Osteoblast (primary cell): ENCODE measurements around the gene RFX1. TPM values are rescaled to one million over a fixed set of nuclear protein-coding genes. Genes with fewer than 3 reads are reported as not detected.

Source experiments
- DNase-seq: peaks from one replicate; pipeline ENCODE4 v3.0.0; 2011; ENCODE audit warnings: low spot score, mixed read lengths; ENCODE audit not compliant: insufficient read length; ENCODE audit errors: missing footprints
- H2AFZ ChIP-seq: 2 replicates; pipeline ENCODE4 v1.6.0; 2011; ENCODE audit warnings: mild to moderate bottlenecking, low read length
- H3K27ac ChIP-seq: 2 replicates; pipeline ENCODE4 v1.5.1; 2011; ENCODE audit warnings: mild to moderate bottlenecking, low read depth, low read length, moderate library complexity
- H3K27me3 ChIP-seq: 2 replicates; pipeline ENCODE4 v1.6.0; 2012; ENCODE audit warnings: mild to moderate bottlenecking, control low read depth, inconsistent platforms, low read length, moderate library complexity; ENCODE audit not compliant: insufficient read depth
- H3K36me3 ChIP-seq: 2 replicates; pipeline ENCODE4 v1.5.1; 2011; ENCODE audit warnings: mild to moderate bottlenecking, low read length, control low read depth, moderate library complexity; ENCODE audit not compliant: insufficient read depth
- H3K4me1 ChIP-seq: 2 replicates; pipeline ENCODE4 v1.5.1; 2011; ENCODE audit warnings: mild to moderate bottlenecking, low read length, control low read depth, moderate library complexity; ENCODE audit not compliant: insufficient read depth
- H3K4me2 ChIP-seq: 2 replicates; pipeline ENCODE4 v1.6.0; 2011; ENCODE audit warnings: mild to moderate bottlenecking, low read length; ENCODE audit not compliant: insufficient read depth
- H3K4me3 ChIP-seq: fragments of 200-600 bp; sonication (generic); 3 replicates; pipeline ENCODE4 v1.5.1; 2012; ENCODE audit warnings: mild to moderate bottlenecking, low read length, inconsistent platforms; ENCODE audit not compliant: insufficient read depth
- H3K79me2 ChIP-seq: 2 replicates; pipeline ENCODE4 v1.6.0; 2012; ENCODE audit warnings: mild to moderate bottlenecking, low read length, control low read depth, inconsistent platforms; ENCODE audit not compliant: insufficient read depth
- H3K9me3 ChIP-seq: 2 replicates; pipeline ENCODE4 v1.5.1; 2011; ENCODE audit warnings: low read depth, low read length, control low read depth
- H4K20me1 ChIP-seq: 2 replicates; pipeline ENCODE4 v1.6.0; 2012; ENCODE audit warnings: mild to moderate bottlenecking, low read length, control low read depth; ENCODE audit not compliant: insufficient read depth
- CTCF ChIP-seq: IDR thresholded peaks from 2 replicates; pipeline ENCODE4 v1.5.1; 2011; ENCODE audit warnings: mild to moderate bottlenecking, low read depth, low read length, moderate library complexity; ENCODE audit errors: extremely low read depth
- total RNA-seq: library from RNA; depleted of rRNA; stranded (reverse); fragments of >200 nt; gene quantifications from 2 replicates; pipeline ENCODE4 v1.2.3, GENCODE V29; 2012

Gene RFX1
- total RNA-seq, 1 donor = 2.5 TPM

DNA sequence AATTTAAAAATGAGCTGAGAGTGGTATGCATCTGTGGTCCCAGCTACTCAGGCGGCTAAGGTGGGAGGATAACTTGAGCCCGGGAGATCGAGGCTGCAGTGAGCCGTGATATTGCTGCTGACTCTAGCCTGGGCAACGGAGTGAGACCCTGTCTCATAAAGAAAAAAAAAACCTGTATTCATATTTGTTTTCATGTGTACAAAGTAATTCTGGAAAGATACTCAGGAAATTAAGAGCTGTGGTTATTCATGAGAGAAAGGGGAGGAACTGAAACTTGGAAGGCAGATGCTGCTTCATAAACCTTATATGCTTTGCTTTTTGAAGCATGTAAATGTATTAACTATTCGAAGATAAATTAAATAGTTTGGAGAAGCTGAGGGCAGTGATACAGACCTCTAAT lies 13.0 kb upstream of the RFX1 start:
- Histone ChIP-seq H3K4me3 (no peak overlapping the region), H3K4me1 (no peaks in the 10 kb centered on the region), H3K27ac (no peak overlapping the region), H3K79me2 (no peaks in the 10 kb centered on the region), H3K9me3 (no peaks in the 10 kb centered on the region), H2AFZ (no peak overlapping the region), H3K27me3 (no peaks in the 10 kb centered on the region), H4K20me1 (no peaks in the 10 kb centered on the region), H3K36me3 (no peaks in the 10 kb centered on the region), H3K4me2 (no peak overlapping the region)
- no peak for TF ChIP-seq CTCF
- no peak for DNase-seq

- H3K9me3 ChIP-seq = no peaks in the 10 kb centered on the region
- no peak for TF ChIP-seq CTCF
- H2AFZ ChIP-seq = no peak overlapping the region
- no peaks in the 10 kb centered on the region for H4K20me1 ChIP-seq
- no peaks in the 10 kb centered on the region for H3K79me2 ChIP-seq
- peak; percentile 59 for DNase-seq
- H3K36me3 ChIP-seq = no peaks in the 10 kb centered on the region
- no peaks in the 10 kb centered on the region for H3K4me1 ChIP-seq
- no peaks in the 10 kb centered on the region for H3K27me3 ChIP-seq
- no peak overlapping the region for H3K4me2 ChIP-seq
- H3K27ac ChIP-seq = no peak overlapping the region
- H3K4me3 ChIP-seq = no peak overlapping the region
These were observed 9.5 kb upstream of the RFX1 start for GRCh38 chr19:14015524-14016035.

GRCh38 chr19:14012378-14012915 lies 6.3 kb upstream of the RFX1 start:
- no peaks in the 10 kb centered on the region for H3K27me3 ChIP-seq
- H2AFZ ChIP-seq = no peak overlapping the region
- H3K36me3 ChIP-seq = no peaks in the 10 kb centered on the region
- H3K4me3 ChIP-seq = no peak overlapping the region
- H4K20me1 ChIP-seq = no peaks in the 10 kb centered on the region
- no peak overlapping the region for H3K27ac ChIP-seq
- H3K4me1 ChIP-seq = no peaks in the 10 kb centered on the region
- H3K9me3 ChIP-seq = no peaks in the 10 kb centered on the region
- H3K4me2 ChIP-seq = no peak overlapping the region
- H3K79me2 ChIP-seq = no peaks in the 10 kb centered on the region
- DNase-seq = no peak
- no peak for TF ChIP-seq CTCF

DNA sequence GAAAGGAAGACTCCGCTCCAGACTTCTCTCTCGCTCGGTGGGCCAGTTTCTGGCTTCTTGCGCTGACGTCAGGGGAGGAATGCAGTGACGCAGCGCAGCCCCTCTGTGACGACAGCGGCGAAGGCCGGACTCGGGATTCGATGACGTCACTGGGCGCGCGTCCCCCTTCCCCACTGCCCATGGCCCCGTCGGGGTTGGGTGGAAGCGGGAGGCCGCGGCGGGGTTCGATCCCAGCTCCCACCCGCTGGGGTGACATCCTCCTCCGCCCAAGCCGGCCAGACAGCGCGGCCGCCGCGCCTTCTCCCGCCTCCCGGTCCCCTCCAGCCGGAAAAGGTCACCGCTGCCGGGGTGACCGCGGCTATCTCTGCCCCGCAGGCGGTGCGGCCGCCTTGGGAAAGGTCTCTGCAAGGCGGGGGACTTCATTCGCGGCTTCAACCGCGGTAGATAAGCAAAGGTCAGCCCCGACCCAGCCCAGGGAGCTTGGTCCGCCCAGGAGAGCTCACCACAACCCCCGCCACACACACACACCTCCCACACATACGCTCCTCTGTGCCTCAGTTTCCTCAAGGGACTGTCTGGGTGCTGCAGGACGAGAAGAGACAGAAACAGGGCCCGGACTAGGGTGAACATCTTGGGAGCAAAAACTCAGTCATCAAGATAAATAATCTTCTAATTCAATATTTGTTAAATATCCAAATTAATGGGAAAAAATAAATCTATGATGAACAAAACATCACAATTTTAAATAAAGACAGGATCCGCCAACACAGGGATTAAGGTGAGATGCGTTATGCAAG lies 844 bp upstream of the RFX1 start:
- peak overlapping the region; percentile 96 for H2AFZ ChIP-seq
- peaks cover 6% of the 10 kb centered on the region for H4K20me1 ChIP-seq
- peak overlapping the region; percentile 90 for H3K4me2 ChIP-seq
- peaks cover 11% of the 10 kb centered on the region for H3K79me2 ChIP-seq
- peak overlapping the region; percentile 99 for H3K27ac ChIP-seq
- H3K9me3 ChIP-seq = no peaks in the 10 kb centered on the region
- DNase-seq = peak; percentile 92
- H3K4me1 ChIP-seq = peaks cover 23% of the 10 kb centered on the region
- no peaks in the 10 kb centered on the region for H3K36me3 ChIP-seq
- no peak for TF ChIP-seq CTCF
- peak overlapping the region; percentile 91 for H3K4me3 ChIP-seq
- no peaks in the 10 kb centered on the region for H3K27me3 ChIP-seq
